IMR-90 (cell line): ENCODE results near the gene GABPA. TPM values are rescaled to one million over a fixed set of nuclear protein-coding genes. Genes with fewer than 3 reads are reported as not detected.

ENCODE experiments used
- ATAC-seq: fragments of 200-7000 bp; cut with Tn5 transposase; 2 replicates; pipeline ENCODE4 v1.9.1; 2020; ENCODE audit warnings: low read depth, mild to moderate bottlenecking, moderate library complexity
- BruUV-seq: library from RNA; stranded (reverse); fragments of 400-500 nt; replicated peaks from 2 replicates; lab custom pipeline; 2021; lab: Mats Ljungman, UMichigan
- CTCF ChIA-PET: fragments of 300-600 bp; formaldehyde crosslinking; extraction: SDS; loops from one replicate; lab custom pipeline; 2021; ENCODE audit warnings: antibody characterized with exemption; lab: Yijun Ruan, JAX
- POLR2A ChIA-PET: fragments of 300-600 bp; sonication (Branson Sonifier 250); formaldehyde crosslinking; loops from one replicate; lab custom pipeline; 2022; ENCODE audit warnings: antibody characterized with exemption; ENCODE audit not compliant: unreplicated experiment; lab: Charles Lee
- DNase-seq: peaks from one replicate; pipeline ENCODE4 v3.0.0; 2013
- H2AFZ ChIP-seq: replicated peaks from 2 replicates; pipeline ENCODE3; 2013; ENCODE audit warnings: low read length, mild to moderate bottlenecking; ENCODE audit not compliant: poor library complexity
- H2AK5ac ChIP-seq: 2 replicates; pipeline ENCODE4 v1.6.1; 2013; ENCODE audit warnings: low read depth, low read length, inconsistent platforms
- H2AK9ac ChIP-seq: replicated peaks from 2 replicates; pipeline ENCODE3; 2013; ENCODE audit warnings: mild to moderate bottlenecking, low read depth, low read length, moderate library complexity; ENCODE audit not compliant: poor library complexity
- H2BK120ac ChIP-seq: 2 replicates; pipeline ENCODE4 v1.6.1; 2013; ENCODE audit warnings: low read depth, low read length, inconsistent platforms
- H2BK15ac ChIP-seq: 3 replicates; pipeline ENCODE4 v1.6.1; 2013; ENCODE audit warnings: low read depth, low read length, inconsistent platforms
- H2BK20ac ChIP-seq: 2 replicates; pipeline ENCODE4 v1.6.1; 2013; ENCODE audit warnings: low read depth, mild to moderate bottlenecking, inconsistent platforms, low read length, moderate library complexity
- H2BK5ac ChIP-seq: 2 replicates; pipeline ENCODE4 v1.6.1; 2013; ENCODE audit warnings: mild to moderate bottlenecking, low read depth, low read length, inconsistent platforms; ENCODE audit not compliant: poor library complexity, severe bottlenecking
- H3K14ac ChIP-seq: replicated peaks from 2 replicates; pipeline ENCODE4 v1.6.1; 2013; ENCODE audit warnings: low read depth, low read length, inconsistent platforms
- H3K18ac ChIP-seq: 2 replicates; pipeline ENCODE4 v1.6.1; 2013; ENCODE audit warnings: low read depth, low read length, control low read depth
- H3K23ac ChIP-seq: 2 replicates; pipeline ENCODE4 v1.6.1; 2013; ENCODE audit warnings: low read depth, low read length, inconsistent platforms
- H3K27ac ChIP-seq: 2 replicates; pipeline ENCODE4 v1.5.1; 2013; ENCODE audit warnings: mild to moderate bottlenecking, control low read depth, low read length; ENCODE audit not compliant: insufficient read depth
- H3K27me3 ChIP-seq: 2 replicates; pipeline ENCODE4 v1.6.1; 2013; ENCODE audit warnings: low read length; ENCODE audit not compliant: control insufficient read depth, insufficient read depth
- H3K36me3 ChIP-seq: 2 replicates; pipeline ENCODE4 v1.6.1; 2013; ENCODE audit warnings: low read length, mixed read lengths; ENCODE audit not compliant: control insufficient read depth, insufficient read depth
- H3K4ac ChIP-seq: 2 replicates; pipeline ENCODE4 v1.6.1; 2013; ENCODE audit warnings: low read depth, low read length, inconsistent platforms
- H3K4me1 ChIP-seq: 2 replicates; pipeline ENCODE4 v1.6.1; 2013; ENCODE audit warnings: low read length, mixed read lengths; ENCODE audit not compliant: control insufficient read depth, insufficient read depth
- H3K4me2 ChIP-seq: 2 replicates; pipeline ENCODE4 v1.6.1; 2013; ENCODE audit warnings: low read depth, mild to moderate bottlenecking, control low read depth, low read length, moderate library complexity
- H3K4me3 ChIP-seq: 2 replicates; pipeline ENCODE4 v1.5.1; 2013; ENCODE audit warnings: low read depth, mild to moderate bottlenecking, control low read depth, low read length, moderate library complexity; ENCODE audit not compliant: insufficient read depth
- H3K56ac ChIP-seq: 2 replicates; pipeline ENCODE4 v1.6.1; 2013; ENCODE audit warnings: low read length, inconsistent platforms; ENCODE audit not compliant: insufficient read depth; ENCODE audit errors: extremely low read depth
- H3K79me1 ChIP-seq, 2 experiments: 2 replicates each; pipeline ENCODE4 v1.6.1; 2013; ENCODE audit warnings: low read length in 2 of 2, inconsistent platforms in 1 of 2, low read depth in 1 of 2
- H3K9ac ChIP-seq: 2 replicates; pipeline ENCODE4 v1.6.1; 2013; ENCODE audit warnings: low read depth, low read length, control low read depth
- H3K9me1 ChIP-seq: 2 replicates; pipeline ENCODE4 v1.6.1; 2013; ENCODE audit warnings: low read length, inconsistent platforms; ENCODE audit not compliant: insufficient read depth
- H3K9me3 ChIP-seq: 2 replicates; pipeline ENCODE4 v1.6.1; 2013; ENCODE audit warnings: low read length; ENCODE audit not compliant: control insufficient read depth, insufficient read depth
- H4K20me1 ChIP-seq: 2 replicates; pipeline ENCODE4 v1.6.1; 2013; ENCODE audit warnings: low read length, inconsistent platforms; ENCODE audit not compliant: insufficient read depth
- H4K5ac ChIP-seq: 2 replicates; pipeline ENCODE4 v1.6.1; 2013; ENCODE audit warnings: mild to moderate bottlenecking, low read depth, low read length, control low read depth
- H4K8ac ChIP-seq, 2 experiments: 2 replicates each; pipeline ENCODE4 v1.6.1; 2013; ENCODE audit warnings: low read depth in 2 of 2, low read length in 2 of 2, control low read depth in 1 of 2, inconsistent platforms in 1 of 2
- H4K91ac ChIP-seq: 2 replicates; pipeline ENCODE4 v1.6.1; 2013; ENCODE audit warnings: low read depth, low read length, inconsistent platforms; ENCODE audit not compliant: insufficient read depth
- BHLHE40 ChIP-seq: fragments of 150-350 bp; IDR thresholded peaks from 2 replicates; pipeline ENCODE4 v1.6.1; 2016; ENCODE audit warnings: mild to moderate bottlenecking, low read depth, low read length
- CEBPB ChIP-seq: IDR thresholded peaks from 2 replicates; pipeline ENCODE4 v1.6.1; 2012; ENCODE audit warnings: low read depth, low read length, improper control_type of control experiment
- CHD1 ChIP-seq: IDR thresholded peaks from 2 replicates; pipeline ENCODE4 v1.6.1; 2012; ENCODE audit warnings: low read depth, low read length, improper control_type of control experiment
- ELK1 ChIP-seq: fragments of 150-350 bp; IDR thresholded peaks from 2 replicates; pipeline ENCODE4 v1.6.1; 2016; ENCODE audit warnings: low read depth, mild to moderate bottlenecking, low read length, moderate library complexity, borderline replicate concordance
- MAFK ChIP-seq: IDR thresholded peaks from 2 replicates; pipeline ENCODE4 v1.6.1; 2012; ENCODE audit warnings: low read depth, low read length, improper control_type of control experiment
- NFE2L2 ChIP-seq: fragments of 150-350 bp; IDR thresholded peaks from 2 replicates; pipeline ENCODE4 v1.6.1; 2016; ENCODE audit warnings: low read depth, mild to moderate bottlenecking, low read length
- POLR2A ChIP-seq: IDR thresholded peaks from 2 replicates; pipeline ENCODE4 v1.6.1; 2012; ENCODE audit warnings: mild to moderate bottlenecking, low read depth, low read length
- RAD21 ChIP-seq: IDR thresholded peaks from 2 replicates; pipeline ENCODE4 v1.6.1; 2012; ENCODE audit warnings: low read length, improper control_type of control experiment
- RCOR1 ChIP-seq: IDR thresholded peaks from 2 replicates; pipeline ENCODE4 v1.6.1; 2012; ENCODE audit warnings: mild to moderate bottlenecking, low read length, improper control_type of control experiment; ENCODE audit not compliant: insufficient replicate concordance
- RFX5 ChIP-seq: IDR thresholded peaks from 2 replicates; pipeline ENCODE4 v1.8.0; 2012; ENCODE audit warnings: low read depth, mild to moderate bottlenecking, low read length, moderate library complexity
- SMC3 ChIP-seq: fragments of 150-350 bp; IDR thresholded peaks from 2 replicates; pipeline ENCODE4 v1.6.1; 2016; ENCODE audit warnings: low read depth, mild to moderate bottlenecking, antibody characterized with exemption, low read length, moderate library complexity
- USF2 ChIP-seq: fragments of 150-350 bp; IDR thresholded peaks from 2 replicates; pipeline ENCODE4 v1.6.1; 2017; ENCODE audit warnings: mild to moderate bottlenecking, antibody characterized with exemption, low read length, low read depth
- WGBS, 2 experiments: methylation state at CpG; one replicate each; pipeline versions ENCODE4 v1.1.5 to v1.1.7; 2013; ENCODE audit warnings: missing lambda C conversion rate in 2 of 2; ENCODE audit not compliant: insufficient read length in 1 of 2; ENCODE audit errors: extremely low coverage in 2 of 2; 5-methylcytosine and 5-hydroxymethylcytosine counted together
- dilution Hi-C: fragments of 300-500 bp; cut with HindIII; formaldehyde crosslinking; loops from one replicate; pipeline ENCODE4 v1.14.3; 2018; ENCODE audit warnings: low sequenced_read_pairs; ENCODE audit not compliant: unreplicated experiment
- in situ Hi-C: fragments of 300-500 bp; cut with MboI; formaldehyde crosslinking; loops from 3 replicates; pipeline ENCODE4 v1.14.3; 2019; ENCODE audit warnings: low sequenced_read_pairs, inconsistent platforms, mixed read lengths
- intact Hi-C: fragments of 100-400 bp; cut with micrococcal nuclease; formaldehyde crosslinking; loops from 2 replicates; pipeline ENCODE4 v1.10.0; 2022
- polyA plus RNA-seq, 3 experiments: library from polyadenylated mRNA; depleted of rRNA; stranded (reverse); fragments of >200 nt; gene quantifications; 2 replicates each; pipeline ENCODE4 v1.2.3, GENCODE V29; 2012; ENCODE audit warnings: low replicate concordance in 1 of 3
- total RNA-seq: library from RNA; depleted of rRNA; stranded (reverse); fragments of >200 nt; gene quantifications from 2 replicates; pipeline ENCODE4 v1.2.3, GENCODE V29; 2012
- TF ChIP-seq, protein P1 (sequence below): conservative IDR thresholded peaks from 2 replicates; pipeline ENCODE4 v1.5.1; 2012; ENCODE audit warnings: mild to moderate bottlenecking, low read depth, low read length, improper control_type of control experiment

The GABPA gene
- total and polyA plus RNA-seq, 2 of the 4 experiments (the other 2 are of a cell fraction), result 9.0 to 17.0 TPM

GRCh38 chr21:25807191-25807590, 72.4 kb downstream of the GABPA start:
- no peak for ATAC-seq
- H3K56ac ChIP-seq, result no peak overlapping the region
- H3K79me1 ChIP-seq, result no peaks in the 10 kb centered on the region
- no peak overlapping the region for H3K4ac ChIP-seq
- no peak overlapping the region for H3K4me2 ChIP-seq
- H2AK9ac ChIP-seq, result no peak overlapping the region
- no peaks in the 10 kb centered on the region for H3K9me3 ChIP-seq
- TF ChIP-seq, protein P1, sequence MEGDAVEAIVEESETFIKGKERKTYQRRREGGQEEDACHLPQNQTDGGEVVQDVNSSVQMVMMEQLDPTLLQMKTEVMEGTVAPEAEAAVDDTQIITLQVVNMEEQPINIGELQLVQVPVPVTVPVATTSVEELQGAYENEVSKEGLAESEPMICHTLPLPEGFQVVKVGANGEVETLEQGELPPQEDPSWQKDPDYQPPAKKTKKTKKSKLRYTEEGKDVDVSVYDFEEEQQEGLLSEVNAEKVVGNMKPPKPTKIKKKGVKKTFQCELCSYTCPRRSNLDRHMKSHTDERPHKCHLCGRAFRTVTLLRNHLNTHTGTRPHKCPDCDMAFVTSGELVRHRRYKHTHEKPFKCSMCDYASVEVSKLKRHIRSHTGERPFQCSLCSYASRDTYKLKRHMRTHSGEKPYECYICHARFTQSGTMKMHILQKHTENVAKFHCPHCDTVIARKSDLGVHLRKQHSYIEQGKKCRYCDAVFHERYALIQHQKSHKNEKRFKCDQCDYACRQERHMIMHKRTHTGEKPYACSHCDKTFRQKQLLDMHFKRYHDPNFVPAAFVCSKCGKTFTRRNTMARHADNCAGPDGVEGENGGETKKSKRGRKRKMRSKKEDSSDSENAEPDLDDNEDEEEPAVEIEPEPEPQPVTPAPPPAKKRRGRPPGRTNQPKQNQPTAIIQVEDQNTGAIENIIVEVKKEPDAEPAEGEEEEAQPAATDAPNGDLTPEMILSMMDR, result no peak
- TF ChIP-seq POLR2A, result no peak
- no peak for TF ChIP-seq SMC3
- no peak for TF ChIP-seq USF2
- no peak for TF ChIP-seq BHLHE40
- TF ChIP-seq MAFK, result no peak
- no peak for TF ChIP-seq RCOR1
- no peak for TF ChIP-seq NFE2L2
- TF ChIP-seq CEBPB, result no peak
- TF ChIP-seq RFX5, result no peak
- TF ChIP-seq CHD1, result no peak
- TF ChIP-seq ELK1, result no peak
- no peak for TF ChIP-seq RAD21
- no peak overlapping the region for H4K91ac ChIP-seq
- no peaks in the 10 kb centered on the region for H3K9me1 ChIP-seq
- in situ Hi-C loops, result no loop called here
- CTCF ChIA-PET, result no interaction called here
- H3K9ac ChIP-seq, result no peak overlapping the region
- no peak overlapping the region for H4K5ac ChIP-seq
- H2BK15ac ChIP-seq, result no peak overlapping the region
- no peak overlapping the region for H3K23ac ChIP-seq
- no peaks in the 10 kb centered on the region for H3K4me1 ChIP-seq
- H2AK5ac ChIP-seq, result no peak overlapping the region
- no peaks in the 10 kb centered on the region for H4K20me1 ChIP-seq
- no peaks in the 10 kb centered on the region for H3K36me3 ChIP-seq
- H2BK120ac ChIP-seq, result no peak overlapping the region
- H2AFZ ChIP-seq, result no peak overlapping the region
- no peak overlapping the region for H3K18ac ChIP-seq
- H3K14ac ChIP-seq, result no peak overlapping the region
- no peak overlapping the region for H3K4me3 ChIP-seq
- BruUV-seq, result no TSS peak
- no peak overlapping the region for H3K27ac ChIP-seq
- no peak overlapping the region for H2BK20ac ChIP-seq
- POLR2A ChIA-PET, result no interaction called here
- H4K8ac ChIP-seq, result no peak overlapping the region
- WGBS, 2 experiments, result no CpG with 5 or more reads among the region's 6 CpGs
- no peak overlapping the region for H2BK5ac ChIP-seq
- DNase-seq, result no peak
- H3K27me3 ChIP-seq, result no peaks in the 10 kb centered on the region
- intact Hi-C loops, result no loop called here
- dilution Hi-C loops, result no loop called here
